ENCODE results near the gene PINLYP. TPM values are rescaled to one million over a fixed set of nuclear protein-coding genes. Genes with fewer than 3 reads are reported as not detected.

PINLYP gene
- total RNA-seq, 1 donor from 2014 or later = 2.5 TPM

GRCh38 chr19:43623889-43624670, 48.5 kb downstream of the PINLYP start:
- DNase-seq (ENCODE audit: extremely low read depth, low read depth, low spot score) = no peak

DNA sequence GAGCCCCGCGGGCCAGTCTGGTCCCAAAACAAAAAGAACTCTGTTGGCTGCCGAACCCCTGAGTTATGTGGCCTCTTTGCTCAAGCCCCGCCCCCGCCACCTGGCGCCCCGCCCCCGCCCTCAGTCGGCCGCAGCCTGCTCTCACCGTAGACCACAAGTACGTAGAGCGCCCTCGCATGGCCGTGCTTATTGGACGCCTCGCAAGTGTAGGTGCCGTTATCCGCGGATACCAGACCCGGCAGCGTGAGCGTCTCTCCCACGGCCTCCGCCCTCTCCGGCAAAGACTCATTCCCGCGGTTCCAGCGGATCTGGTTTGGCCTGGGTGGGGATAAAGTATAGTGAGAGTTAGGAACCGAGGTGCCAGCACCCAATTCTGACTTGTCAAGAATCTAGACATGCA, 49.3 kb downstream of the PINLYP start:
- DNase-seq (ENCODE audit: extremely low read depth, low read depth, low spot score) = no peak

DNA sequence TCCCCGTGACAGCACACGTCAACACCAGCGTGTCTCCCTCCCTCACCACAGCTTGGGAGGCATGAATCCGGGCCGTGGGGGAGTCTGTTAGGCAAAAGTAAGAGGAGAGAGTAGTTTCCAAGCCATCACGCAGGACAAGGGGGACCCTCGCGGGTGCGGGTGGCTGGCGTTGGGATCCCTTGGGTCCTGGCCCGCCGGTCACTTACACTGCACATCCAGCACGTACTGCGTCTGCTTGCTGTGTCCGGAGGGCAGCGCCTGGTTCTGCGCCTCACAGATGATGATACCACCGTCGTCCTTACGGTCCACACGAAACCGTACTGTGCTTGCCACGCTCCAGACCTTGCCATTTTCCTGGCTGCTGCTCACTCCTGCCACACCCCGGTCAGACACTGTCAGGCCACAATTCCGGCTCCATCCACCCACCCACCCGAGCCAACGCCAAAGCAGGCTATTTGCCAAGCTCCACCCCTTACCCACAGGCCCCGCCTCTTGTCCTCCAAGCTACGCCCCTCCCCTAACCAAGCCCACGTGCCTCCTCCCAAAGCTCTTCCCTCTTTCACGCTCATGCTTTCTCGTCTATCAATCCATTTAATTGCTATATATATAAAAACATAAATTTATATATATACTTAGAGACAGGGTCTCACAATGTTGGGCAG, 50.4 kb downstream of the PINLYP start:
- no peak for DNase-seq (ENCODE audit: extremely low read depth, low read depth, low spot score)

GRCh38 chr19:43626838-43627237, 51.2 kb downstream of the PINLYP start:
- no peak for DNase-seq (ENCODE audit: extremely low read depth, low read depth, low spot score)

DNA sequence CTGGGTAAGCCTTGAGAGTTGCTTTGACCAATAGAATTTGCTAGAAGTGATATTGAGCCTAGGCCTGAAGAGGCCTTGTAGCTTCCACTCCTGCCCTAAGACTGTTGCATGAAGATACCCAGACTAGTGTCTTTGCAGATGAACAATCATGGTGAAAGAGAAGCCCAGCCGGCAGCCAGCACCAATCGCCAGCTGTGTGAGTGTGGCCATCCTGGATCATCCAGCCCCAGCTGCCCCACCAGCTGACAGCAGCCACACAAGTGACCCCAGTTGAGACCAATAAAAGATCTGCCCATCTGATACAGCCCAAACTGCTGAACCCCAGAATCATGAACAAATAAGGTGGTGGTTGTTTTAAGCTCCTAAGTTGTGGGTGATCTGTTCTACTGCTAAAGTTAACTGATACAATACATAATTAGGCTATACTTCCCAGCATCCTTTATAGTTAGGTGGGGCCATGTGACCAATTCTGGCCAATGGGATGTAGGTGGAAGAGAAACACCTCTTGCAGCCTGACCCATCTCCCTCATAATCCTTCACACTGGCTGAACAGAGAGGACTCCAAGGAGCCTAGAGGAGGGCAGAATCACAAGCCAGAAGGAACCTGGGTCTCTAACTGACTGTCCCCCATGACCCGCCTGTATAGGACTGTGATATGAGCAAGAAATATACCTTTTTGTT, 53.2 kb downstream of the PINLYP start:
- DNase-seq (ENCODE audit: extremely low read depth, low read depth, low spot score) = no peak

GRCh38 chr19:43631491-43631890, 55.9 kb downstream of the PINLYP start:
- DNase-seq (ENCODE audit: extremely low read depth, low read depth, low spot score) = no peak

Other genes starting within 250 kb of the PINLYP start
- 0.06 and 1.0 TPM in 2 replicates for gene CD177, start 222.1 kb upstream of the PINLYP start, total RNA-seq
- gene TEX101, start 160.9 kb upstream of the PINLYP start, total RNA-seq = not detected in 2 replicates
- not detected in 2 replicates for gene LYPD3, start 110.2 kb upstream of the PINLYP start, total RNA-seq
- 8.2 and 9.6 TPM in 2 replicates for gene PHLDB3, start 71.1 kb upstream of the PINLYP start, total RNA-seq
- gene ETHE1, start 48.6 kb upstream of the PINLYP start, total RNA-seq = 44.6 and 76.0 TPM in 2 replicates
- gene ZNF575, start 42.6 kb upstream of the PINLYP start, total RNA-seq = not detected in 2 replicates
- 28.5 and 34.3 TPM in 2 replicates for gene XRCC1, start 274 bp upstream of the PINLYP start, total RNA-seq
- gene IRGQ, start 20.3 kb downstream of the PINLYP start, total RNA-seq = 38.3 and 58.3 TPM in 2 replicates
- 8.6 and 11.2 TPM in 2 replicates for gene ZNF576, start 20.8 kb downstream of the PINLYP start, total RNA-seq
- 0.29 TPM in 1 of 2 replicates, not detected in the other for gene SRRM5, start 36.3 kb downstream of the PINLYP start, total RNA-seq
- gene ZNF428, start 43.8 kb downstream of the PINLYP start, total RNA-seq = 62.6 and 72.5 TPM in 2 replicates
- 5.7 and 8.3 TPM in 2 replicates for gene CADM4, start 64.0 kb downstream of the PINLYP start, total RNA-seq
- 99.7 and 140 TPM in 2 replicates for gene PLAUR, start 94.4 kb downstream of the PINLYP start, total RNA-seq
- gene IRGC, start 140.3 kb downstream of the PINLYP start, total RNA-seq = not detected in 2 replicates
- gene SMG9, start 179.2 kb downstream of the PINLYP start, total RNA-seq = 21.3 and 24.5 TPM in 2 replicates
- gene KCNN4, start 205.2 kb downstream of the PINLYP start, total RNA-seq = 0.10 and 0.23 TPM in 2 replicates
- gene LYPD5, start 226.6 kb downstream of the PINLYP start, total RNA-seq = 0.93 and 2.7 TPM in 2 replicates